NCI-H1417 (cell line): ENCODE results near the gene TMEM214.

Experiments used
- DNase-seq, 3 experiments: peaks; one replicate each; lab custom pipeline; 2025; lab: John Stamatoyannopoulos, UW

TMEM214 gene

DNA sequence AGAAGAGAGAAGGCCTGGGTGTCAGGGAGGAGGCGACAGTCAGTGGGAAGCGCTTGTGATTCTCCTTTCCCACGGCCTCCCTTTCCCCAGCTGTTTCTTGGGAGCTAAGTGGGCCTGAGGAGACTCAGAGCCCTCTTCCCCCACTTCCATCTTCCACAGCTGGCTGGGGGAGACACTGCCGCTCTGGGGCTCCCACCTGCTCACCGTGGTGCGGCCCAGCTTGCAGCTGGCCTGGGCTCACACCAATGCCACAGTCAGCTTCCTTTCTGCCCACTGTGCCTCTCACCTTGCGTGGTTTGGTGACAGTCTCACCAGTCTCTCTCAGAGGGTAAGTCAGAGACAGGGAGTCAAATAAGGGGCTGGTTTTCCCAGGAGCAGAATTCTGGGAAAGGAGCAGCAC, 7.1 kb downstream of the TMEM214 start:
- no peak for DNase-seq

DNA sequence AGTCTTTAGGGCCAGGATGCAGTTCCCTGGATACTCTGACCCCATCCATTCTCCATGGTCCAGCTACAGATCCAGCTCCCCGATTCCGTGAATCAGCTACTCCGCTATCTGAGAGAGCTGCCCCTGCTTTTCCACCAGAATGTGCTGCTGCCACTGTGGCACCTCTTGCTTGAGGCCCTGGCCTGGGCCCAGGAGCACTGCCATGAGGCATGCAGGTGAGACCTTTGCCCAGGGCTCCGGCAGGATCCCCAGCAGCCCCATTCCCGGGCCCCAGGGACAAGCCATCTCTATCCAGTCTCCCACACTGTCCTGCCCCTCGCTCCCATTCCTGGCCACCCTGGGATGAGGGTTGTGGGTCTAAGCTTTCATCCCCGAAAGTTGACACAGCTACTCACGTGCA, 7.5 kb downstream of the TMEM214 start:
- DNase-seq: no peak

DNA sequence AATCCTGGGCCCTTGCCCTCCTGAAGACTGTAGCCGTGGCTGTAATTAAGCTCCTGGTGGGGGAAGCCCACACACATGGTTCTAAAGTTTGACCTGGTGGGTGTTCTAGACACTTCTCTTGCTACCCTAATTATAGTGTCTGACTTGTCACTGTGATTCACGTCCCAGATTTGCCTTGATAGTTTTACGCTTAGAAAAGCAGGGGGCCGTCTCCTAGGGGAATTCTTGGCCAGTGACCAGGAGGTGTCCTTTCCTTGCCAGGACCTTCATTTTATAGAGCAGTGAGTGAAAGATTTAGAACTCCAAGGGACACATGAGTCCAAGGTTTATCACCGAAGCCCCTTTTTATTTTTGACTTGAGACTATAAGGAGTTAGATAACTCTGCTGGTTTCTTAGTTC, 9.0 kb downstream of the TMEM214 start:
- no peak for DNase-seq

DNA sequence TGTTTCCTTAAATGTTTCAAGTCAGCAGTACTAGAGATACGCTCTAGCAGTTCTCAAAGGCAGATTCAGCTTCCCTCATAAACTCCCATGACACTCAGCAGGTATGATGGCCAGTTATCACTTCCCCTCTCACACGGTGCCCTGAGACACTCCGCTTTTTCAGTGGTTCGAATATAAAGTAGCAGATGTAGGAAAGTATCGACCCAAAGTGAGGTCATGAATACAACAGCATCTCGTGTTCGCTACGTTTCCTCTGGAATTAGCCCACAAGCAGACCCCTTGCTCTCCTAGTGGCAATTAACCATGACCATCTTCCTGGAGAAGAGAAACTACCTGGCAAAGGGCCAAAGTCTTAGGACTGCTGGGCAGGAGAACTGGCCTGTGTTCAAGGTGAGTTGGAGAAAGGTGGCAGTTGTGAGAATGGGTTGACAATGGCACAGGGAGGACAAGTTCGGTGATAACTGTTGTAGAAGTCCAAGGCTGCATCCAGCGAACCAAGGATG, 9.4 kb downstream of the TMEM214 start:
- peak in 2 of 3 experiments; percentile 33 to 85 for DNase-seq

DNA sequence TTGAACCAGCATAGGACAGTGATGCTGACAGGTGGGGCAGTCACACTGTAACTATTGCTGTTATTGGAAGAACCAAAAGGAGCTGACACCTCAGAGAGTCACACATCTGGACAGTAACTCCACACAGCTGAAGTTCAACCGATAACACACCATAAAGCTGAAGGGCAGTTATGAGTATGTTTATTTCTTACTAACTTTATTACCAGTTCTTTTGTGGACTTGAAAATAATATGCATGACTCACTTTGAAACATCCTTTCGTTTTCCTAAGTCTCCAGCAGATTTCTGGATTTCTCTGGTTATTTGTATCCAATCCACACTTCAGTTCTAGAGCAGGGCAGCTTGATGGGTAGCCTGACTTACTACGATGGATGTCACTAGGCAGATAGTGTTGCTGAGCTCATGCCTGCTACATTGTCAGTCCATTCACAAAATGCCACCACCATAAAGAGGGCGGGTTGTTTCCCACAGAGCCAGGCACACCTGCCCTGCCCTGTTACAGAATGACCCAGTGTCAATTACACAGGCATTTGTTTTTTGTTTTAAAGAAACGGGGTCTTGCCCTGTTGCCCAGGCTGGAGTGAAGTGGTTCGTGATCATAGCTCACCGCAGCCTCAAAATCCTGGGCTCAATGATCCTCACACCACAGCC, 10.3 kb downstream of the TMEM214 start:
- no peak for DNase-seq

DNA sequence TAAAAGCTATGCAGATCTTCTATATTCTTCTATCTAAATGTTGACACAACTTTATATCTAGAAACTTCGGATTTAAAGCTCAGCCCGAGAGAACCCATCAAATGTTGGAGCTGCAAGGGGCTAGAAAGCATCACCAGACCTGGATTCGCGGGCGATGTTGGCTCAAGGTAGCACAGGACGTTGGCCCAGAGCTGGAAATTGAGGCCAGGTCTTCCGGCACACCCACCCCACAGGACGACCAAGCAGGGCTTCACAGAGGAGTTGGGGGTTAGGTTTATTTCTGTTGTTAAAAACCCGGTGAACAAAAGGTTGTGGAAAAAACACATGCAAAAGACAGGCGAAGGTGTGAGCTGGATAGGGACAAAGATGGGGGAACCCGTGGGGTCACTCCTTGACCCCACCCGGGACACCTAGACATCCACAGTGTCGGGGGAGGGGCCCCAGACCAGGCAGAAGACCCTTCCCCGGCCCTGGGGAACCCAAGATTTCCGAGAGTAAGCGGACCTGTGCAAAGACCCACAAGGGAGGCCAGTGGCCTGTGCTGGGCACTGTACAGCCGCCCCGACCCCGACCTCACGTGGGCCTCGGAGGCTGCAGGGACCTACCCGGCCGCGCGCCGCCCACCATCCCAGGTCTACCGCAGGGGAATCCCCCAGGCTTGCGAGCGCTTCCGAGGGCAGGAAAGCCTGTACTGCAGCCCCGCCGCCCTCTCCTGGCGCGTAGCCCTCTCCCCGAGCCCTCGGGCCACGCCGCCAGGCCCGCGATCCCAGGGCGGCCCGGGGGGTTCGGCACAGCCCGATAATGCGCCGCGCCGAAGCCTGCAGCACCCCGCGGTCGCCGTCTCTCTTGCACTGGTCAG, 16.9 kb downstream of the TMEM214 start:
- peak in 1 of 3 experiments; percentile 91 for DNase-seq

DNA sequence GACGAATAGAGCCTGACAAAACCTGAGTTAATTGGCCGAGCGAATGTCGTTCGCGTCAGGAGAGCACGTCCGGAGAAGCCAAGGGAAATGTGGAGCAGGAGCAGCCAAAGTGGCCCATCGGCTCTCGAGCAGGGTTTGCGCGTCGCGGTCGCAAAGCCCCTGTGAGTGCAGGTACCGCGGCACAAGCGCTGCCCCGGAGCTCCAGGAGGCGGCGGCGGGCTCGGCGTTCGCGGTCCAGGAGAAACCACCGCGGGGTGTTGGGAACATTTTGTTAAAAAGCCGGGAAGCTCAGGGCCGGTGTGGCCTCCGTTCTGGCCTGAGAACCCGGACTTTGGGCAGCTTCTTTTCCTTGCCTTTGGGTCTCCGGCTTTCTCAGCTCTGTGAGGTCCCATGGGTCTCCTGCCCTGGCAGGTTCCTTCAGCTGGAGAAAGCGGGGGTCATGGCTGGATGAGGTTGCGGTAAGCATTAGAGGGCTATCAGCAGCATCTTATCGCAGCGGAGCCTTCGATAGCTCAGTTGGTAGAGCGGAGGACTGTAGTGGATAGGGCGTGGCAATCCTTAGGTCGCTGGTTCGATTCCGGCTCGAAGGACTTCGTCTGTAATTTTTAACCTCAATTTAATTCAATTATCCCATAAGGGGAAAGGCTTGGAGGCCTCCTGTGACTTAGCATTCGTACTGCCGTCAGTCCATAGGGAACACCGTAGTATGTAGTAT, 17.7 kb downstream of the TMEM214 start:
- peak; percentile 97 to 99 (median 98) for DNase-seq

DNA sequence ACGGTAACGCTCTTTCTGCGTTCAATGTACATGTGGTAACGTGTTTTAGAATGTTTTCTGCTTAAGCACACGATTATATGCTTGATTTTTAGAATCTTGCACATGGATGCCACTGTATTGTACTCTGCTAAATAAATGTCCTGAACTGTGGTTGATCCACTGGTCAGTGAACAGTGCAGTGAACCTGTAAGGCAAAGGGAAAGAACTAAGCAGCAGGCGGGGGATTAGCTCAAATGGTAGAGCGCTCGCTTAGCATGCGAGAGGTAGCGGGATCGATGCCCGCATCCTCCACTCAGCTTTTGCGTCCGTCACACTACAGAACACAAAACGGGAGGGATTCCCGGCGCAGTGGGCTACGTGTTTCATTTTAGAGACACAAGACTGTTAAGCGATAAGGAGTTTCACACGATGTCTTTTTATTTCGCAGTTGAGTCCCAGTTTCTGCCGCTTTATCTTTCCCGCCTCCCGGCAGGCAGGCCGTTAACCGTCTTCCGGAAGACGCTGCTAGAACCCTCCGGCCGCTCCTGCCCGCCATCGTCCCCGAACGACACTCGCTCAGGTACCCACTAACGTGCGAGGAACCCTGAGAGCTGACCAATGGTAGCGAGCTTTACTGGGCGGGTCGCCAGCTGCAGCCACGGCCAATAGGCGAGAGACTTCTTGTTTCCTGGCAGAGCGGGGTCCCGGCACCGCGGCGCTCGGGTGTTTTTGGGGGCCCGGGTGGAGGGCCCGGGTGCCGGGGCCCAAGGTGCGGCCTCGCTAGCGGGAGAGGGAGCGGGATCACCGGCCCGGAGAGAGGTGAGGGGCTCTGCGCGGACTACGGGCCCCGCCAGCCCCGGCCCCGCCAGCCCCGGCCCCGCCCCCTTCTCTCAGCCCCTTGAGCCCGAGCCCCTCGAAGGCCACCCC, 18.5 kb downstream of the TMEM214 start, which contains the start of gene AGBL5:
TSS of gene AGBL5 (plus strand) at position 673 of the 906 bp plus-strand sequence. CDS start 1,291 bp downstream, outside the sequence.
- peak; percentile 96 to 99 (median 98) for DNase-seq

DNA sequence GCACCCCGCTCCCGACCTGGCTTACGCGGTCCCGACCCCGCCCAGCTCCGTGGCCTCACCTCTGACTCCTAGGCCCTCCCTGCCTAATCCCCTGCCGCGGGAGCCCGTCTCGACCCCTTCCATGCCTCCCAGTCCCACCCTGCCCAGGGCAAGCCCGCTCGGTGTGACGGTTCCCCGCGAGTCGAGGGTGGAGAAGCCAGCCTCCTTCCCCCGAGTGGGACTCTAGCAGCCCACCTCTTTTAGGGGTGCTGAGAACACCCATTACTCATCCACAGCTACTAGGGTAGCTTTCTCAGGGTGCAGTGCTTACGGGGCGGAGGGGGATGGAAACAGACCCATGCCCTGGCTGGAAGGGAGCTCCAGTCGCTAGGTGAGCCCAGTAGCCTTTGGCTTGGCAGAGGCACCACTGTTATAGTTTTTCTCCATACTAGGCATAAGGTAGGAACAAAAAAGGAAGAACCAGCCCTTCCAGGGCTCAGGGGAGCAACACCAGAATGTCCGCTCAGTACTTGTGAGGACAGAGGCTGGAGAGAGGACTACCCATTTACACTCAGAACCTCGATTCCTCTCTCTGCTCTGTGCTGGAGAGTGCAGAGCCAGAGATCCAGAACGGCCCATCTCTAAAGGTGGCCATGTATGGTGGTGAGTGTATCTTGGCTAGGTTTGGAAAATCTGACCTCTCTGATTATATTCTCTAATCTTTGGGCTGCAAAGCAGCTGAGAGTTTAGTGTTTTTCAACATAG, 19.3 kb downstream of the TMEM214 start:
- DNase-seq: no peak

DNA sequence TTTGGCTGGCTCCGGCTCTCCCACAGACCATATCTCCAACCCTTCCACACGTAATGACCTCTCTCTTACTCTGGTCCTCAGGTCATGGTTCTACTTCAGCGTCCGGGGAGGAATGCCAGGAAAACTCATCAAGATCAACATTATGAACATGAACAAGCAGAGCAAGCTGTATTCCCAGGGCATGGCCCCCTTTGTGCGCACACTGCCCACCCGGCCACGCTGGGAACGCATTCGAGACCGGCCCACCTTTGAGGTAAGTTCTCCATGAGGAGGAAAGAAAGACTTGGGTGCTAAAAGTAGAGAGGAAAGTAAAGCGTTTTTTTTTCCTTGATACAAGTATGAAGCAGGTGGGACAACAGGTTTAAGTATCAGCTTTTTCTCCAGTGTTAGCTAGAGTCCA, 20.6 kb downstream of the TMEM214 start:
- no peak for DNase-seq

DNA sequence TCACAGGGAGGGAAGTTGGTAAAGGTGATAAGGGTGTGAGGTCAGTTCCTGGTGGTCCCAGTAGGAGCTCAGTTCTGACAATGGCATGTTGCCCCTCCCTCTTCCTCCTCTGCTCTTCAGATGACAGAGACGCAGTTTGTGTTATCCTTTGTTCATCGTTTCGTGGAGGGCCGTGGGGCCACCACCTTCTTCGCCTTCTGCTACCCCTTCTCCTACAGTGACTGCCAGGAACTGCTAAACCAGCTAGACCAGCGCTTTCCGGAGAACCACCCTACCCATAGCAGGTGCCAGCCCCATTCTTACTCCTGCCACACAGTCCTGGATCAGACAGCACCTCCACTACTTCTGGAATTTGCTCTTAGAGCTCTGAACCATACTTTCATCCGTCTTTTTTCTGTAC, 21.0 kb downstream of the TMEM214 start:
- no peak for DNase-seq

DNA sequence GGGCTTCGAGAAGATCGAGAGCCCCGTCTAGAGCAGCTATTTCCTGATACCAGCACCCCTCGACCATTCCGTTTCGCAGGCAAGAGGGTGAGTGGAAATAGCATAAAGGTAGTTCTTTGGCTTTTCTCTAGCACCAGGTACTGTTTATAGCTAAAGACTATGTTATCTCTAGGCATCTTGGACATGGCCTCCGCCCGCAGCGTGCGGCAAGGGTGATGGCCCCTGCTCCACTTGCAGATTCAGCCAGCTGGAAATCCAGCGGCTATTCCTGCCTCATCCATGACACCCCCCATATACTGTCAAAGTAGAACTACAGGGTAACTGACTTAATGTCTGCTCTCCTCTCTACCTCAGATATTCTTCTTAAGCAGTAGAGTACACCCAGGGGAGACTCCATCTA, 22.0 kb downstream of the TMEM214 start:
- no peak for DNase-seq

DNA sequence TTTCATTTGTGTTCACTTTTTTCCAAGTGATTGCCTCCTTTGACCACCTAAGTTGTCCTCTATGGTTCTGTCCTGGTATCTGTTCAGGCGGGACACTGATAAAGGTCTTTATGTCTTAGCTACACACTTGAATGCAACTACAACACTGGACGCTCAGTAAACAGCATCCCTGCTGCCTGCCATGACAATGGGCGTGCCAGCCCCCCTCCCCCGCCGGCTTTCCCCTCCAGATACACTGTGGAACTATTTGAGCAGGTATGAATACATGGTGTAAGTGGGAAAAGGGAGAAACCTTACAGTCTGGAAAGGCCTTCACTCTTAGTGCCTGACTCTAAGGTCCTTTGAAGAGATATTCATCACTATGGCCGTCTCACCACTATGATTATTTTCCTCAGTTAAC, 24.4 kb downstream of the TMEM214 start:
- no peak for DNase-seq

DNA sequence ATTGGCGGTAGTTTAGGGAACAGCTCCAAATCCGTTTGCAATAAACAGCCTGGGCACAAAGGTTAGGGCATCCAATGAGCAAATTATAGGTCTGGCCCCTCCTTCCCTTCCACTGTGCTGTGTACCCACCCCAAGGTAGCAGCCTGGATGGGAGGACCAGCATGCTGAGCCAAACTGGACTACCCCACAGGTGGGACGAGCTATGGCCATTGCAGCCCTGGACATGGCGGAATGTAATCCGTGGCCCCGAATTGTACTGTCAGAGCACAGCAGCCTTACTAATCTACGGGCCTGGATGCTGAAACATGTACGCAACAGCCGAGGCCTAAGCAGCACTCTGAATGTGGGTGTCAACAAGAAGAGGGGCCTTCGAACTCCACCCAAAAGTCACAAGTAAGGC, 25.4 kb downstream of the TMEM214 start:
- DNase-seq: no peak

DNA sequence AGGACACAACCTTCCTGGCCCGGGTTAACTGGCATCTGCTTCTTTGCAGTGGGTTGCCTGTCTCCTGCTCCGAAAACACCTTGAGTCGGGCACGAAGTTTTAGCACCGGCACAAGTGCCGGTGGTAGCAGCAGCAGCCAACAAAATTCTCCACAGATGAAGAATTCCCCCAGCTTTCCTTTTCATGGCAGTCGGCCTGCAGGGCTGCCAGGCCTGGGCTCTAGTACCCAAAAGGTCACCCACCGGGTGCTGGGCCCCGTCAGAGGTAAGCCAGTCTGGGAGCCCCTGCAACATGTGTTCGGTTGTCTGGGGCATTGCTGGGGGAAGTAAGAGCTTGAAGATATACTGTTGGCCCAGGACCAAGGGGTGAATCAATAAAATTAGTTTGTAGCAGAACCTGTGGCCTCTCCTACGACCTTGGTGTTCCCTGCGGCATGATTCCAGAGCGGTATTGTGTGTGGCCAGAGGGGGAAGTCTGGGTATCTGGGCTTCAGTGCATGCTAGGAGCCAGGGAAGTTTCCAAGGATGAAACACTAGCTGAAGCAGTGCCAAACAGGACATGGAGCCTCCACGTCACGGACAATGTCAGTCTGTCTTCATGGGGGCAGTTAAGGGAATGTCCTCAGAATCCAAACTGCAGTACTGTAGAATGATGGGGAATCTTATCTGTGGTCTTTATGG, 26.5 kb downstream of the TMEM214 start:
- no peak for DNase-seq

DNA sequence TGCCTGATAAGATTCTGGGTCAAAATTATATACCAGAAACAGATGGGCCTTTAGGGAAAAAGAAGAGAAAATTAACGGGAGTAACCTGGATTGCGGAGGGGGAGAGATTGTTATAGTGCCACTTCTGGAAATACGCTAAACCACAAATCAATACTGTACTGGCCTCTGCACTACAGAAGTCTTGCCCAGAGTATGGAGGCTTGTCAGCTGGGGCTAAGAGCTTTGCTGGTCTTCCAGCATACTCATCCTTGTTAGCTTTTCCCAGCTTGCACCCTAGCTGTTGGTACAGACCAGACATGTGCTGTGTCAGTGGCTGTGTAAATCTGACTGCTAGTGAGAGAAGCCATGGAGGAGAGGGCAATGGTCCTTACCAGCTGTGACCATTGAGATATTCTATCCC, 27.6 kb downstream of the TMEM214 start:
- peak in 1 of 3 experiments; percentile 52 for DNase-seq

DNA sequence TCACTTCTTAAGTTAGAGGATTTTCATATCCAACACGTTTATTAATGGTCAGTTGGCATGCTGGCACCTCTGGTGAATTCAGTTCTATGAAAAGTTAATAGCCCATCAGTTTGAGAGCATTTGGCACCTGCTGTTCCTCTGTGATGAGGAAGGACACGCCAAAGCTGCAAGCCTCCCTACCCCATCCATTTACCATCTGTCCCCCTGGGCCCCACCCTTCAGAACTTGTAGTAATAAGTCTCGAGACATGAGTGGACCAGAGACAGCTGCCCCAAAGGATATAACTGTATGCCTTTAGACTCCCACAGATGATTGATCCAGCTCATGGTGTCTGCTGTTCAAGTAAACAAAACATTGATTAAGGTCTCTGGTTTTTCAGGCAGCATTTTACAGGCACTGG, 32.4 kb downstream of the TMEM214 start:
- DNase-seq: no peak

DNA sequence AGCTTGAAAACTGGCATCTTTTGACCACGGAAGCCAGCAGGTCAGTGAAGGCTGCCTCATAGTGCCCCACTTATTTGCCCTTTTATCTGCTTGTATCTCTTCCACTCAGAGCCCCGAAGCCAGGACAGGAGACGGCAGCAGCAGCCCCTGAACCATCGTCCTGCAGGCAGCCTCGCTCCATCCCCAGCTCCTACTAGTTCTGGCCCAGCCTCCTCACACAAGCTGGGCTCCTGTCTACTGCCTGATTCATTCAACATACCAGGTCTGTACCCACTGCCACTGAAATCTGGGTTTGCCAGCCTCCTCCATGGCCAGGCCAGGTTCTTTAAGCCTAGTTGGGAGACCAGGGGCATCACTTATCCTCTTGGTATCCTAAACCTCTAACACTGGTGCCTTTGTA, 34.6 kb downstream of the TMEM214 start:
- DNase-seq: no peak

DNA sequence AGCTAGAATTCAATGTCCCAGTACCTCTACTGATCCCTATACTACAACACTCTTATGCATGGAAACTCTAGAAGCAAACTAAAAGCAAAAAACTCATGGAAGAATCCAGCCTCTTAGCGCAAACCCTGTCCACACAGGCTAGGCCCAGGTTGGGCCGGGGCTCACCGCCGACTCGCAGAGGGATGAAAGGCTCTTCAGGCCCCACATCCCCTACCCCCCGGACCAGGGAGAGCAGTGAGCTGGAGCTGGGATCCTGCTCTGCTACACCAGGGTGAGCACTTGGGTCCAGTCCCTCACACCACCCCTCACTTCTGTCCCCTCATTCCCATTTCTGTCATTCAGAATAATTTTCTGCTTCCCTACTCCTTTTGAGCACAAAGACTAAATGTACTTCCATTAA, 36.7 kb downstream of the TMEM214 start:
- no peak for DNase-seq

DNA sequence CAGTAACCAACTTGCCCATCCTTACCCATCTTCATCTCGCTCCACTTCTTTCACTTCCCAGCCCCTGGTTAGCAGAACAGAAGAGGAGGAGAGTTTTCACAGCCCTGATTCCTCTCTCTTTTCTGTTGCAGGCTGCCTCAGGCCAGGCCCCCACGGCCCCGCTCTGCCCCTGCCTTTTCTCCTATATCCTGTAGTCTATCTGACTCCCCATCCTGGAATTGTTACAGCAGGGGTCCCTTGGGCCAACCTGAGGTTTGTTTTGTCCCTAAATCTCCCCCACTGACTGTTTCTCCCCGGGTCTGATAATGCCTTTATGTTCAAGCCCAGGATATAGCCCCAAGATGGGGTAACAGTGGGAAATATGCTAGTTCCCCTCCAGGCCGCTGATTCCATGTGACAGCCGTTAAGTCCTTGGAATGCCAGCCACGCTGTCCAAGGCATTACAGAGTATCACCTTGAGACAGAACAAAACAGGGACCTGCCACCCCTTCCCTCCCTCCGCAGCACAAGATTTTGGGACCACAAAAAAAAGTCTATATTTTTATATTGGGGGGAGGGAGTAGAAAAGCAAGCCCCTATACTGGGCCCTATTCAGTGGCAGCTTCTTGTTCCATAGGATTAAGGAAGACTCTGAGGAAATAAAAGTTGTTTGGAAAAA, 37.3 kb downstream of the TMEM214 start:
- no peak for DNase-seq
